Tibial nerve (tissue), 4 donors: Measurements from ENCODE around the gene SMPD1.

Experiments used
- EP300 ChIP-seq, 2 donors: sonication (generic); formaldehyde crosslinking; IDR thresholded peaks; one replicate each; pipeline ENCODE4 v1.6.1; 2017; ENCODE audit warnings: antibody characterized with exemption in 2 of 2, mild to moderate bottlenecking in 1 of 2
- TF ChIP-seq, protein P1 (sequence below), 5 experiments: fragments of 200-600 bp in 3 of 5; fragments of 450-650 bp in 2 of 5; sonication (generic) in 3 of 5; IDR thresholded peaks; one replicate each; pipeline ENCODE4 v1.5.1; 2016 to 2019; ENCODE audit warnings: antibody characterized with exemption in 5 of 5, mild to moderate bottlenecking in 3 of 5, moderate library complexity in 2 of 5

DNA sequence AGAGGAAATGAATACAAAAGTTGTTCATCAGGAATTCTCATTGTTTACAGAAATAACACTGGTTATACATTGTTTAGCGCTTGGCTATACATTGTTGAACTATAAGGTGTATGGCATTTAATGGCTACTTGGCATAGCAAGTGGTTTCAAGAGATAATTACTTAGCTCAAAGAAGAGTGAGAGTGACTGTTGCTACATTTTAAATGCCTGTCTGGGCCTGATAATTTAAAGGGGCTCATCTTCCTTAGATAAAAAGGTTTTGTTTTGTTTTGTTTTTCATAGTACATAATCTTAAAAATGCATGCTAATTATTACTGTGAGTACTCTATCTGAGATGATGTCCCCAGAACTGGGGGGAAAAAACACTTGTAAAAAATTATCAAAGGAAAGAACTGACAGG is 1.5 kb upstream of the SMPD1 start:
- TF ChIP-seq, protein P1, sequence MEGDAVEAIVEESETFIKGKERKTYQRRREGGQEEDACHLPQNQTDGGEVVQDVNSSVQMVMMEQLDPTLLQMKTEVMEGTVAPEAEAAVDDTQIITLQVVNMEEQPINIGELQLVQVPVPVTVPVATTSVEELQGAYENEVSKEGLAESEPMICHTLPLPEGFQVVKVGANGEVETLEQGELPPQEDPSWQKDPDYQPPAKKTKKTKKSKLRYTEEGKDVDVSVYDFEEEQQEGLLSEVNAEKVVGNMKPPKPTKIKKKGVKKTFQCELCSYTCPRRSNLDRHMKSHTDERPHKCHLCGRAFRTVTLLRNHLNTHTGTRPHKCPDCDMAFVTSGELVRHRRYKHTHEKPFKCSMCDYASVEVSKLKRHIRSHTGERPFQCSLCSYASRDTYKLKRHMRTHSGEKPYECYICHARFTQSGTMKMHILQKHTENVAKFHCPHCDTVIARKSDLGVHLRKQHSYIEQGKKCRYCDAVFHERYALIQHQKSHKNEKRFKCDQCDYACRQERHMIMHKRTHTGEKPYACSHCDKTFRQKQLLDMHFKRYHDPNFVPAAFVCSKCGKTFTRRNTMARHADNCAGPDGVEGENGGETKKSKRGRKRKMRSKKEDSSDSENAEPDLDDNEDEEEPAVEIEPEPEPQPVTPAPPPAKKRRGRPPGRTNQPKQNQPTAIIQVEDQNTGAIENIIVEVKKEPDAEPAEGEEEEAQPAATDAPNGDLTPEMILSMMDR (IDR thresholded peaks at IDR 0.05): no peak
- no peak for TF ChIP-seq EP300 (IDR thresholded peaks at IDR 0.05)
